ENCODE data around the gene CDKL1.

The CDKL1 gene

DNA sequence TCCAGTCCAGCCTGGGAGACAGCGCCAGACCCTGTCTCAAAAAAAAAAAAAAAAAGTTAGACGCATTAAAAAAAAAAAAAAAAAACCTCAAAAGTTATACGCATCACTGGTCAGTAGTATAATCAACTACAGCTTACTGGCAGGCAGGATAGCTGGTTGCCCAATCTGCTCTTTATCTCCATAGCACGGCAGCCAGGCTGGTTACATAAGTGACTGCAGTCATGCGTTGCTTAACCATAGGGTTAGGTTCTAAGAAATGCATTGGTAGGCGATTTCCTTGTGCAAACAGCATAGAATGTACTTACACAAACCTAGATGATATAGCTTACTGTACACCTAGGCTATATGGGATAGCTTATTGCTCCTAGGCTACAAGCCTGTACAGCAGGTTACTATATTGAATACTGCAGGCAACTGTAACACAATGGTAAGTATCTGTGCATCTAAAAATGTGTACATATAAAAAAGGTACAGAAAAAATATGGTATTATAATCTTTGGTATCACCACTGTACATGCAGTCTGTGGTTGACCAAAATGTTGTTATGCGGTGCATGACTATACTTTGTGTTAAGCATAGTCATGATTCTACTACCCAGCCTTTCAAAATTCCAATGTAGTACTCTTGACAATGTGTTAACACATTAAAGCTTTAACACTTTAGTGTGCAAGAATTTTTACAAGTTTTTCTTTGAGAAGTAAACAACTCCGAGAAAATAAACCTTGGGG lies 92.8 kb downstream of the CDKL1 start:
- Histone ChIP-seq H3K9me3 (ENCODE audit: low read length) (peaks cover 3% of the 10 kb centered on the region), H3K36me3 (ENCODE audit: insufficient read depth, low read length) (peaks cover 8% of the 10 kb centered on the region), H3K4me3 (ENCODE audit: low read length) (no peak overlapping the region), H3K4me1 (ENCODE audit: insufficient read depth, low read length) (no peaks in the 10 kb centered on the region), H3K27me3 (ENCODE audit: insufficient read depth, low read length) (no peaks in the 10 kb centered on the region), H2AFZ (ENCODE audit: low read depth, low read length) (no peak overlapping the region)

DNA sequence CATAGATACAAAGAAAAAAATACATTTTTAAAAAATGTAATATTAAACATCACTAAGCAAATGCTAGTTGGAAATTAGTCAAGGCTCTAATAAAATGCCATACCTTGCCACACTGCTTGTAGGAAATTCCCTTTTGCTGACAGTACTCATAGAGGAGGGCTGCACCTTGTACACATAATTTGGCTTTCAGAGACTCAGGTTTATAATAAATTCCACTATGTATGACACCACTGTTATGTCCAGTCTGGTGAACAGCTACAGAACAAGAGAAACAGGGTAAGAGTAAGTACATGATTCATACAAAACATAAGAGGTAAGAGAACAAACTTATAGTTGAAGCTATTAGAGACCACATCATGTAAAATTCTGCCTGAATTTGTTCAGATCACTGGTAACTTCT lies 94.8 kb downstream of the CDKL1 start:
- Histone ChIP-seq H3K9me3 (ENCODE audit: low read length) (peaks cover 3% of the 10 kb centered on the region), H3K27me3 (ENCODE audit: insufficient read depth, low read length) (no peaks in the 10 kb centered on the region), H3K36me3 (ENCODE audit: insufficient read depth, low read length) (peaks cover 8% of the 10 kb centered on the region), H2AFZ (ENCODE audit: low read depth, low read length) (no peak overlapping the region), H3K4me3 (ENCODE audit: low read length) (no peak overlapping the region), H3K4me1 (ENCODE audit: insufficient read depth, low read length) (no peaks in the 10 kb centered on the region)

- H3K27me3 ChIP-seq (ENCODE audit: insufficient read depth, low read length): no peaks in the 10 kb centered on the region
- H3K36me3 ChIP-seq (ENCODE audit: insufficient read depth, low read length): peaks cover 8% of the 10 kb centered on the region
- H3K9me3 ChIP-seq (ENCODE audit: low read length): peaks cover 3% of the 10 kb centered on the region
- H2AFZ ChIP-seq (ENCODE audit: low read depth, low read length): no peak overlapping the region
- no peak overlapping the region for H3K4me3 ChIP-seq (ENCODE audit: low read length)
- no peaks in the 10 kb centered on the region for H3K4me1 ChIP-seq (ENCODE audit: insufficient read depth, low read length)
These were observed 97.1 kb downstream of the CDKL1 start for GRCh38 chr14:50299585-50299984.

DNA sequence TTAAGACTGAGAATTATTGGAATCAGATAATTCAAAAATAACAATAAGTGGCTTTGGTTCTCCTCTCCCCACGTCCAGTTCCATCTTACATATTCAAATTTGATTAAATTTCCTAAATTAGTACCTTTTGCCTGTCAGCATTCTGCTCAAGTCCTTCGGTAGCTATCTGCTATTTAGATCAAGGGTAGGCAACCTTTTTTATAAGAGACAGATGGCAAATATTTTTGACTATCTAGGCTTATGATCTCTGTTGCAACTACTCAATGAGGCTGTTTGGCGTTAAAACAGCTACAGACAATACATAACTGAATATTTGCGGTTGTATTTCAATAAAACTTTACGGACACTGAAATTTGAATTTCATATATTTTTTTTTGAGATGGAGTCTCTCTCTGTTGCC lies 106.4 kb downstream of the CDKL1 start:
- Histone ChIP-seq H3K9me3 (ENCODE audit: low read length) (peaks cover 3% of the 10 kb centered on the region), H3K4me3 (ENCODE audit: low read length) (no peak overlapping the region), H2AFZ (ENCODE audit: low read depth, low read length) (no peak overlapping the region), H3K27me3 (ENCODE audit: insufficient read depth, low read length) (no peaks in the 10 kb centered on the region), H3K4me1 (ENCODE audit: insufficient read depth, low read length) (no peaks in the 10 kb centered on the region), H3K36me3 (ENCODE audit: insufficient read depth, low read length) (peaks cover 17% of the 10 kb centered on the region)

DNA sequence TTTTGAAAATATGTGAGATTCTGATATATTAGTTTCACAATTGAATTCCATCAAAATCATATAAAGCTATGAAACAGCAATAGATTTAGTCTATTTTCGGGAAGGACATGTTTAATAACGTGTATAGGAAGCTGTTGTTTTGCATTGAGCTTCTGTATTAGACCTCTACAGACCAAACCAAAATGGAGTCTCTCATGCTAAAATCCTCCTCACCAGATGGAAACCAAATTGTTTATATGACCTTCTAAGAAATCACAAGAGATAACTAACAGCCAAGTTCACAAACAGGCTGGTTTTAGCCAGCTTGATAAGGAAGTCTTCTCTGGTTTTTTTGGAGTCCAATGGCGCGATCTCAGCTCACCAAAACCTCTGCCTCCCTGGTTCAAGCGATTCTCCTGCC lies 108.5 kb downstream of the CDKL1 start:
- H3K4me1 ChIP-seq (ENCODE audit: insufficient read depth, low read length): no peaks in the 10 kb centered on the region
- no peak overlapping the region for H3K4me3 ChIP-seq (ENCODE audit: low read length)
- H3K36me3 ChIP-seq (ENCODE audit: insufficient read depth, low read length): peaks cover 13% of the 10 kb centered on the region
- H3K27me3 ChIP-seq (ENCODE audit: insufficient read depth, low read length): no peaks in the 10 kb centered on the region
- H3K9me3 ChIP-seq (ENCODE audit: low read length): peaks cover 3% of the 10 kb centered on the region
- no peak overlapping the region for H2AFZ ChIP-seq (ENCODE audit: low read depth, low read length)

DNA sequence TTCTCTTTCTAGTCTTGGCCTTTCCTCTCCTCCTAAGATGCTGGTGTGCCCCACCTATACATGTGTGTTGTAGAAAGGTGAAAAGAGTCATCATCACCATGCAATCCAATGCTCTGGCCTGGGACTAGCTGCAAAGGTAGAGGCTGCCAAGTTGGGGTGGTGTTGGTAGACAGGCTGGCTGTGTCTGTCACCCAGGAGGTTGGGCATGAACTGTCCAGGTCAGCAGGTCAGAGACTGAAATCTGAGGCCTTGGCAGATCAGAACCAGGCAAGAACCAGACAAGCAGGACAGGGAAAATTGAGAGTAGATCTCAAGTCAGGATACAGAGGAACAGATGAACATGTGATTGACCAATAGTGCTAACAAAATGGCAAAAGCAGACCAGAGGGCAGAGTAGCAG lies 110.8 kb downstream of the CDKL1 start:
- Histone ChIP-seq H3K27me3 (ENCODE audit: insufficient read depth, low read length) (no peaks in the 10 kb centered on the region), H3K9me3 (ENCODE audit: low read length) (peaks cover 1% of the 10 kb centered on the region), H3K4me1 (ENCODE audit: insufficient read depth, low read length) (no peaks in the 10 kb centered on the region), H2AFZ (ENCODE audit: low read depth, low read length) (no peak overlapping the region), H3K36me3 (ENCODE audit: insufficient read depth, low read length) (peaks cover 6% of the 10 kb centered on the region), H3K4me3 (ENCODE audit: low read length) (no peak overlapping the region)

Measured in neuron (in vitro differentiated cells).